GM12892 (cell line): ENCODE measurements around the gene CORO7.

Experiments used
- POLR2A ChIP-seq: IDR thresholded peaks from 2 replicates; pipeline ENCODE4 v1.6.1; 2011; ENCODE audit warnings: low read depth, low read length, control low read depth
- POLR2AphosphoS5 ChIP-seq: IDR thresholded peaks from 2 replicates; pipeline ENCODE4 v1.6.1; 2011; ENCODE audit warnings: low read depth, low read length, control low read depth

- TF ChIP-seq POLR2AphosphoS5 (no peak), POLR2A (no peak)
Measured at GRCh38 chr16:4352843-4353242, 63.6 kb downstream of the CORO7 start.
